H1 (cell line): ENCODE data around the gene BTBD9. TPM values are rescaled to one million over a fixed set of nuclear protein-coding genes. Genes with fewer than 3 reads are reported as not detected.

ENCODE experiments used
- CTCF ChIA-PET: fragments of 300-600 bp; sonication (Branson Sonifier 250); formaldehyde crosslinking; loops from one replicate; lab custom pipeline; 2021; ENCODE audit not compliant: partially characterized antibody; lab: Charles Lee
- POLR2A ChIA-PET: fragments of 300-600 bp; sonication (Branson Sonifier 250); formaldehyde crosslinking; loops from one replicate; lab custom pipeline; 2021; ENCODE audit warnings: inconsistent platforms; ENCODE audit not compliant: partially characterized antibody; lab: Charles Lee
- DNase-seq, 2 experiments: peaks; one replicate each; pipeline versions ENCODE4 v3.0.0 to v3.0.0-alpha.2; 2010 to 2022; ENCODE audit warnings: low spot score in 2 of 2, low read depth in 1 of 2, mixed read lengths in 1 of 2
- FAIRE-seq: peaks from 2 replicates; lab custom pipeline; 2011; peaks lifted over from hg19 to GRCh38; lab: Jason Lieb, UNC
- H2AFZ ChIP-seq: 2 replicates; pipeline ENCODE4 v1.8.1; 2012; ENCODE audit warnings: low read length, inconsistent platforms
- H2AK5ac ChIP-seq: 2 replicates; pipeline ENCODE4 v1.6.1; 2013; ENCODE audit warnings: low read depth, low read length
- H2BK120ac ChIP-seq: replicated peaks from 2 replicates; pipeline ENCODE3; 2013; ENCODE audit warnings: low read depth, low read length, inconsistent platforms
- H2BK12ac ChIP-seq: 2 replicates; pipeline ENCODE4 v1.6.1; 2013; ENCODE audit warnings: low read depth, low read length
- H2BK15ac ChIP-seq: 2 replicates; pipeline ENCODE4 v1.6.1; 2013; ENCODE audit warnings: low read length
- H2BK20ac ChIP-seq: 2 replicates; pipeline ENCODE4 v1.6.1; 2013; ENCODE audit warnings: low read length
- H2BK5ac ChIP-seq: 2 replicates; pipeline ENCODE4 v1.6.1; 2013; ENCODE audit warnings: low read depth, low read length
- H3K14ac ChIP-seq: 2 replicates; pipeline ENCODE4 v1.6.1; 2013; ENCODE audit warnings: inconsistent platforms; ENCODE audit not compliant: insufficient read length
- H3K18ac ChIP-seq: 2 replicates; pipeline ENCODE4 v1.6.1; 2013; ENCODE audit warnings: low read length; ENCODE audit errors: extremely low read depth
- H3K23ac ChIP-seq: 2 replicates; pipeline ENCODE4 v1.6.1; 2013; ENCODE audit warnings: inconsistent platforms; ENCODE audit not compliant: insufficient read length
- H3K23me2 ChIP-seq: 2 replicates; pipeline ENCODE4 v1.6.1; 2013; ENCODE audit warnings: low read depth, low read length
- H3K27ac ChIP-seq: 2 replicates; pipeline ENCODE4 v1.6.1; 2011; ENCODE audit warnings: low read depth, low read length, inconsistent platforms
- H3K27me3 ChIP-seq, 4 experiments: replicated peaks in 1 of 4; 1 replicate in 1 of 4; 2 replicates in 3 of 4; pipeline versions ENCODE4 v1.6.1 to v1.8.1; 2011 to 2013; ENCODE audit warnings: low read length in 3 of 4, mild to moderate bottlenecking in 3 of 4, inconsistent platforms in 2 of 4, mixed read lengths in 2 of 4, moderate library complexity in 1 of 4; ENCODE audit not compliant: control insufficient read depth in 3 of 4, insufficient read depth in 3 of 4; ENCODE audit errors: extremely low read depth in 1 of 4
- H3K36me3 ChIP-seq, 4 experiments: 2 replicates each; pipeline versions ENCODE4 v1.6.1 to v1.8.1; 2011 to 2013; ENCODE audit warnings: mild to moderate bottlenecking in 4 of 4, low read length in 3 of 4, moderate library complexity in 2 of 4, control low read depth in 1 of 4, inconsistent platforms in 1 of 4; ENCODE audit not compliant: insufficient read depth in 4 of 4, control insufficient read depth in 2 of 4
- H3K4ac ChIP-seq: replicated peaks from 2 replicates; pipeline ENCODE3; 2013; ENCODE audit warnings: low read length, low read depth, mixed read lengths, inconsistent platforms; ENCODE audit not compliant: insufficient read length
- H3K4me1 ChIP-seq, 4 experiments: replicated peaks in 1 of 4; 1 replicate in 1 of 4; 2 replicates in 3 of 4; pipeline versions ENCODE4 v1.6.1 to v1.8.1; 2011 to 2013; ENCODE audit warnings: low read length in 3 of 4, inconsistent platforms in 2 of 4, mixed read lengths in 1 of 4; ENCODE audit not compliant: insufficient read depth in 4 of 4, control insufficient read depth in 3 of 4
- H3K4me2 ChIP-seq, 2 experiments: 2 replicates each; pipeline versions ENCODE4 v1.6.1 to v1.8.1; 2011 to 2013; ENCODE audit warnings: low read depth in 2 of 2, low read length in 2 of 2, control low read depth in 1 of 2, inconsistent platforms in 1 of 2, mild to moderate bottlenecking in 1 of 2; ENCODE audit not compliant: insufficient read depth in 1 of 2
- H3K4me3 ChIP-seq, 4 experiments: fragments of 200-600, 300-600 bp in 1 of 4; sonication (generic), shearing (Covaris generic), sonication (Bioruptor Twin) in 1 of 4; 2 replicates each; pipeline versions ENCODE4 v1.5.1 to v1.8.1; 2011 to 2016; ENCODE audit warnings: low read length in 4 of 4, low read depth in 3 of 4, control low read depth in 2 of 4, inconsistent platforms in 2 of 4, mild to moderate bottlenecking in 2 of 4, mixed read lengths in 1 of 4, moderate library complexity in 1 of 4; ENCODE audit not compliant: insufficient read depth in 2 of 4; ENCODE audit errors: extremely low read depth in 1 of 4
- H3K56ac ChIP-seq: replicated peaks from 2 replicates; pipeline ENCODE3; 2013; ENCODE audit warnings: low read depth, mild to moderate bottlenecking, mixed read lengths, low read length, inconsistent platforms; ENCODE audit not compliant: insufficient read length
- H3K79me1 ChIP-seq: 2 replicates; pipeline ENCODE4 v1.6.1; 2013; ENCODE audit warnings: low read depth, low read length, control low read depth
- H3K79me2 ChIP-seq, 2 experiments: 2 replicates each; pipeline versions ENCODE4 v1.6.1 to v1.8.1; 2012 to 2013; ENCODE audit warnings: low read length in 2 of 2, mild to moderate bottlenecking in 2 of 2, inconsistent platforms in 1 of 2; ENCODE audit not compliant: insufficient read depth in 2 of 2, control insufficient read depth in 1 of 2
- H3K9ac ChIP-seq, 4 experiments: replicated peaks in 1 of 4; 1 replicate in 1 of 4; 2 replicates in 3 of 4; pipeline versions ENCODE4 v1.6.1 to v1.8.1; 2011 to 2013; ENCODE audit warnings: low read depth in 3 of 4, low read length in 3 of 4, control low read depth in 2 of 4, mild to moderate bottlenecking in 2 of 4, moderate library complexity in 2 of 4, inconsistent platforms in 1 of 4; ENCODE audit errors: extremely low read depth in 1 of 4
- H3K9me3 ChIP-seq, 2 experiments: 2 replicates each; pipeline versions ENCODE4 v1.6.1 to v1.8.1; 2012 to 2013; ENCODE audit warnings: mild to moderate bottlenecking in 2 of 2, moderate library complexity in 2 of 2, control low read depth in 1 of 2, inconsistent platforms in 1 of 2, low read depth in 1 of 2, low read length in 1 of 2, mixed read lengths in 1 of 2; ENCODE audit not compliant: insufficient read depth in 2 of 2
- H4K20me1 ChIP-seq, 2 experiments: replicated peaks in 1 of 2; 2 replicates each; pipeline versions ENCODE3 to v1.8.1; 2011 to 2013; ENCODE audit warnings: inconsistent platforms in 2 of 2, low read length in 2 of 2, mild to moderate bottlenecking in 1 of 2; ENCODE audit not compliant: insufficient read depth in 2 of 2, control insufficient read depth in 1 of 2
- H4K5ac ChIP-seq: 2 replicates; pipeline ENCODE4 v1.6.1; 2013; ENCODE audit warnings: low read length, low read depth, mixed read lengths, inconsistent platforms; ENCODE audit not compliant: insufficient read length
- H4K8ac ChIP-seq: 2 replicates; pipeline ENCODE4 v1.8.0; 2013; ENCODE audit warnings: mild to moderate bottlenecking, moderate library complexity, low read length, inconsistent platforms; ENCODE audit not compliant: insufficient read depth; ENCODE audit errors: extremely low read depth
- H4K91ac ChIP-seq: replicated peaks from 2 replicates; pipeline ENCODE3; 2013; ENCODE audit warnings: low read length, mixed read lengths, inconsistent platforms; ENCODE audit not compliant: insufficient read length
- CEBPB ChIP-seq: IDR thresholded peaks from 2 replicates; pipeline ENCODE4 v1.6.1; 2012; ENCODE audit warnings: low read depth, low read length
- CTCF ChIP-seq, 3 experiments: IDR thresholded peaks; 1 replicate in 2 of 3; 2 replicates in 1 of 3; pipeline versions ENCODE4 v1.5.1 to v1.6.1; 2011; ENCODE audit warnings: low read length in 3 of 3, mild to moderate bottlenecking in 3 of 3, inconsistent platforms in 2 of 3, low read depth in 1 of 3, moderate library complexity in 1 of 3; ENCODE audit not compliant: insufficient read depth in 1 of 3; ENCODE audit errors: control extremely low read depth in 1 of 3
- JUND ChIP-seq: IDR thresholded peaks from 2 replicates; pipeline ENCODE4 v1.6.1; 2011; ENCODE audit warnings: mild to moderate bottlenecking, improper control_type of control experiment, low read length
- PHF8 ChIP-seq: fragments of 200-600 bp; sonication (generic); conservative IDR thresholded peaks from 2 replicates; pipeline ENCODE4 v1.7.1; 2012; ENCODE audit warnings: low read depth, mild to moderate bottlenecking, inconsistent platforms, low read length, moderate library complexity
- polyA plus RNA-seq, 7 experiments: library from polyadenylated mRNA; depleted of rRNA in 3 of 7; stranded (reverse) in 5 of 7; unstranded in 2 of 7; fragments of >200 nt in 5 of 7; fragments of 200-250 nt in 2 of 7; gene quantifications; 1 replicate in 5 of 7; 2 replicates in 1 of 7; 4 replicates in 1 of 7; pipeline versions ENCODE4 v1.2.1 to v1.2.3, GENCODE V29; 2011 to 2013; ENCODE audit warnings: missing spikeins in 2 of 7, mixed read lengths in 2 of 7
- total RNA-seq: library from RNA; stranded (reverse); fragmentation: NEBNext Ultra II Directional; extraction: Animal tissue kit (Norgen Biotek cat#: 25700); gene quantifications from 2 replicates; pipeline ENCODE4 v1.2.1, GENCODE V29; 2021

The BTBD9 gene
- total and polyA plus RNA-seq, 2 of the 8 experiments (the other 6 are each of a cell fraction or from before 2014, with no cell fraction given) = 0.92 to 4.1 TPM

GRCh38 chr6:38350942-38351341, 288.8 kb downstream of the BTBD9 start:
- Histone ChIP-seq H3K23me2 (no peaks in the 10 kb centered on the region; the same call in 1 of the 2 replicates), H2AFZ (no peak overlapping the region), H3K79me2 (no peaks in the 10 kb centered on the region), H3K4ac (no peak overlapping the region), H3K9me3 (no peaks in the 10 kb centered on the region), H2BK15ac (no peak overlapping the region), H3K36me3 (no peaks in the 10 kb centered on the region), H2BK20ac (no peak overlapping the region), H2BK12ac (no peak overlapping the region), H3K18ac (no peak overlapping the region), H3K56ac (no peak overlapping the region), H2BK5ac (no peak overlapping the region), H3K23ac (no peak overlapping the region), H4K91ac (no peak overlapping the region), H4K20me1 (no peaks in the 10 kb centered on the region), H4K5ac (no peak overlapping the region), H2AK5ac (no peak overlapping the region), H3K4me3 (no peak overlapping the region), H2BK120ac (no peak overlapping the region), H3K9ac (no peak overlapping the region), H3K79me1 (no peaks in the 10 kb centered on the region), H3K4me1 (peaks cover 0 to 6% (median 4%) of the 10 kb centered on the region in 4 experiments; a peak in 2 of 7 replicates), H4K8ac (no peak overlapping the region), H3K14ac (no peak overlapping the region), H3K4me2 (no peak overlapping the region), H3K27me3 (no peaks in the 10 kb centered on the region), H3K27ac (no peak overlapping the region)
- DNase-seq (no peak), FAIRE-seq (peak; percentile 48)
- no peak for TF ChIP-seq PHF8
- no peak for TF ChIP-seq CEBPB
- TF ChIP-seq JUND = no peak
- TF ChIP-seq CTCF (IDR thresholded peaks at IDR 0.05; ENCODE audit: control extremely low read depth in 1 of 3, insufficient read depth in 1 of 3, low read depth in 1 of 3, low read length in 3 of 3) = no peak
- CTCF ChIA-PET = interaction anchor here (0.6 to 1.2 kb wide), 3 partner anchors 14 to 1227 kb away, joined by 3 read pairs; no protein-coding TSS in a partner anchor
- POLR2A ChIA-PET = interaction anchor here (0.5 kb wide), 1 partner anchor 46 kb away, joined by 4 read pairs; no protein-coding TSS in a partner anchor
